GM19397 (cell line): ENCODE data around the gene ADORA2A.

Experiments
- ATAC-seq: cut with Tn5 transposase; IDR thresholded peaks from one replicate; pipeline ENCODE4 v1.9.1; 2021; ENCODE audit warnings: mild to moderate bottlenecking, moderate library complexity; ENCODE audit not compliant: unreplicated experiment

The ADORA2A gene

DNA sequence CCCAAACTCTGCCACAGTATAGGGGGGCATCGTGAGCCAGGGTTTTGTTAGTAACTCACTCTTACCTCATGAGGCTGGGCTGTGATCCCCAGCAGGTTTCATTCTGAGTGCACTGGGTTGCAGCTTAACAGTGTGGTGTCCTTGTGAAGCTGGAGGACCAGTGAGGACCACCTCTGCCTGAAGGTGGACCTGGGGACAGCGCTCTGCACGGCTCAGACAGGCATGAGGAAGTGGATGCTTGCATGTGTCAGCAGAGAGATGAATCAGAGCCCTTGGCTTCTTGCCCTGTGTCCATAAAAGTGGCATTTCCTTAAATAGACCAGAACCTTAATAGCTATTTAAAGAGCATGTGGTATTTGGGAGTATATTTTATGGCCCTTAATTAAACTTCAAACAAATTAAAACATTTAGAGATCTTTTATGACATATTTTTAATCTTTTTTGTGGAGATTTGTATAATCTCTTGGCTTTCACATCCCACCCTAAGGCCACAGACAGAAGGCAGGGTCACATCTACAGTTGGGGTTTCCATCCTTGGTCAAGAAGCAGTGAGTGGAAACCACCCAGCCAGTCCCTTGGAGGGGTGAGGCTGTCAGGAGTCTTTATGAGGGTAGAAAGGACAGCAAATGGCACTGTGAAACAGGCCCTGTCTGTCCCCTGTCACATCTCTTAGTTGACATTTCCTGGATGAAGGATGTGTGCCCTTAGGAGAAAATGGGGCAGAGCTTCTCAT is 24.8 kb upstream of the ADORA2A start:
- ATAC-seq, result no peak

DNA sequence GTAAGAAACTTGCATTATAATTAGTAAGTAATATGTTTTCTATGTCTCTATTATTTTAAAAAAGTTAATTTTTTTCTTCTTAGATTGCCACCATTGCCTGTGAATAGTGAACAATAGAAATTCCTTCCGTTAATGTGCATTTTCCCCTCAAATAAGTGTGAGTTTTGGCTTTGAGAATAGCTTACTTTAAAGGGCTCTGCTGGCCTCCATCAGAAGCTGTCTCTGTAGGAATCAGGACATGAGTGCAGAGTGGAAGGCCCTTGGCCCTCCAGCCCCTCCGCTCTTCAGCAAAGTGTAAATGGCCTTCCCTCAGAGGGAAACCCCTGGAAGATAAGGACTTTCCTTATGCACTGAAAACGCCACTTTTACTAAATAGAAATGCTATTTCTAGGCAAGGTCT is 24.1 kb upstream of the ADORA2A start:
- no peak for ATAC-seq

GRCh38 chr22:24404561-24405275 is 22.7 kb upstream of the ADORA2A start:
- ATAC-seq, result no peak

GRCh38 chr22:24405631-24406321 is 21.6 kb upstream of the ADORA2A start:
- ATAC-seq, result no peak

- no peak for ATAC-seq
Observed at GRCh38 chr22:24406322-24407277, 20.8 kb upstream of the ADORA2A start.

- no peak for ATAC-seq
Observed at GRCh38 chr22:24407278-24407665, 20.1 kb upstream of the ADORA2A start.

DNA sequence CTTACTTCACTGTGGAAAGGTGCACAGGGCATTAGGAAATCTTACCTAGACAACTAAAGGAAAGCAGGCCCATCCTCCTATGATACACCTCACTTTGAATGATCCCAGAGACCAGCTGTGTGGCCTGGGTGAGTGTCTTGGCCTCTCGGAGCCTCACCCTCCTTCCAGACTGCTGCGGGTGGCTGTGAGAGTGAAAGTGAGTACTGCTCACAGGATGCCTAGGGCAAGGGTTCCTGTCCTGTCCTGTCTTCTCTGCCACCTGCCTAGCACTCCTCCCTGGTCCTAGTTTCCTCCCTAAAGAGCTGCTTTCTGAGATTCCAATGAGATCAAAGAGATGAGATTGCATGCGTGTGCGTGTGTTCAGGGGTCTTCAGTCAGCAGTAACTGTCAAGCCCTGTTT is 19.5 kb upstream of the ADORA2A start:
- no peak for ATAC-seq

DNA sequence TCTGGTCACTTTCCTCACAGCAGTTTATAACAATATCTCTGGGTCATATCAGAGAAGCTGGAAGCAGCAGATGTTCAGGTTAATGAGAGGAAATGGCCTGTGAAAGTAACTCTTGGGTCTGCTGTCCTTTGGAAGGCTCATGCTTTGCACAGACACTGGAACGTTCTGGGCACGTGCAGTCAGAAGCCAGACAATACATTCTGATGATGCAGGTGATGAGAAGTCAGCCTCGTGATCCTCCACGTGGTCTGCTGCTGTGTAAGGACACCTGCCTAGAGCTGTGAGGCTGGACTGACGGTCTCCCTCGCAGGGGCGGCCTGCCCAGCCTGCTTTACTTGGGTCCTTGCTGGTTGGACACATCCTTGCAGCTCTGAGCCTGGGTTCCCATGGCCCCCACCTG is 18.8 kb upstream of the ADORA2A start:
- no peak for ATAC-seq

DNA sequence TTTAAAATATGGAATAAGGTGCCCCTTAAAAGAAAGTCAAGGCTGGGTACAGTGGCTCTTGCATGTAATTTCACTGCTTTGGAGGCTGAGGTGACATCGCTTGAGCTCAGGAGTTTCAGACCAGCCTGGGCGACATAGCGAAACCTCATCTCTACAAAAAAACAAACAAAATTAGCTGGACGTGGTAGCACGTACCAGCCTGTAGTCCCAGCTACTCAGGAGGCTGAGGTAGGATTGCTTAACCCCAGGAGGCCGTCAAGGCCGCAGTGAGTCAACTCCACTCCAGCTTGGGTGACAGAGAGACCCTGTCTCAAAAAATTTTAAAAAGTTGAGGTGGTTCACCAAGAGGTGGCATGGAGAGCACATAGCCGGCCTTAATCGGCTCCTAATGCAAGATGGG is 17.7 kb upstream of the ADORA2A start:
- ATAC-seq, result no peak

- ATAC-seq, result no peak
Observed at GRCh38 chr22:24410110-24410856, 17.1 kb upstream of the ADORA2A start.

GRCh38 chr22:24411256-24412004 is 16.0 kb upstream of the ADORA2A start:
- ATAC-seq, result no peak

DNA sequence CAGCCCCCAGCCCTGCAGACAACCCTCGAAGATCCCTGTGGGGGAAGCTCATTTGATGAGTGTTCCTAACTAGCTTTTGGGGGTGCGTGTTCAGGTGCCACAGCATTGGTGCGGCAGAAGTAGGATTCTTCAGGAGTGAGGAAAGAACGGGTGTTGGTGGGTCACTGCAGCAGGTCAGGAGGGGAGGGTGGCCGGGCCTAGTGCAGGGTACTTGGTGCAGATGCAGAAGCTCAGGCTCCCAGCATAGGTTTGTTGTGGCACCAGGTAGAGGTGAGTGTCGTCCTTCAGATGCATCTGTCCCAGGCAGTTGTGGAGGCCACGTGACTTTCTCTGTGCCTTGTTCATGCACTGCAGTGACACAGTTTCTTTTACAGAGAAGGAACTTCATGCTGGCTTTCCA is 15.1 kb upstream of the ADORA2A start:
- ATAC-seq, result no peak

DNA sequence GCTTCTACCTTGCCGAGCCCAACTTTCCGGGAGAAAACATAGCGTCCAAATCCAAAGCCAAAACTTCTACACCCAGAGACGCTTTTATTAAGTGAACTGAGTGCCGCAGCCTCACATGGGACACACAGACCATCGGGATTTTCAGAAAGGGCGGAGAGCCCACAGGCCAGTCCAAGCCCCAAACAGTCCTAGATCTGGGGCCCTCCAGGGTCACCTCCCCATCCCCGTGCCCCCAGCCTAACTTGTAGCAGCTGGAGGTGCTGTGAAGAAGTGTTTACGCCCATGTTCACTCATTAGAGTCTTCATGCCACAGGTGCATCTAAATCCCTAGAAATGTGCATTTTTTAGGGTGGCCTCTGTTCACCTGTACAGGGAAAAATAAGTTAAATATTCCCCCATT is 14.1 kb upstream of the ADORA2A start:
- no peak for ATAC-seq

DNA sequence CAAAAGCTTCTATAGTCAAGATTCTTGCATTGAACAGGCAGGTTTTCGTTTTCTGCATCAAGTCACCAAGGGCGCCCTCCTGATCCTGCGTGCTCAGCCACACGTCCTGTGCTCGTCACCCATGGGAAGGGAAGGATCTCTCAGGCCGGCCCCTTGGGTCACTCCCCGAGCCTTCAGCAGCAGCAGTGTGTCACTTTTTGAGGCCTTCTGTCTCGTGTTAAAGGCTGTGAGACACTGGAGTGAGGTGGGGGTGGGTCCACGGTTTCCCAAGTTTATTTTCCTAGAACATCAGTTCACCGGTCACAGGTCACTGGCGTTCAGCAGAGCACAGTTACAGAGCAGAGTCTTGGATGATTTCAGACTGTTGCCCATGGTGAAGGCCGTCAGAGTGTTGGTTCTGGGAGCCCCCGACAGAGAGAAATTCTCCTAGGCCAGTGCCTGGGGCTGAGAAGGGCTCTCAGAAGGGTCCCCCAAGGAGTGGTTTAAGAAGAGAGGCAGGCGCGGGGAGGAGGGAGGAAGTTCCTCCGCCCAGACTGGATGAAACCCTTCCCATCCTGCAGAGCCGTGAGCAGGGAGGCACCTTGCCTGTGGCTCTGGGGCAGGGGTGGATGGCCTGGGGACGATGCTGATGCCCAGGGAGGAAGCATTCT is 13.5 kb upstream of the ADORA2A start:
- ATAC-seq, result no peak

GRCh38 chr22:24414523-24414922 is 12.9 kb upstream of the ADORA2A start:
- ATAC-seq, result no peak

DNA sequence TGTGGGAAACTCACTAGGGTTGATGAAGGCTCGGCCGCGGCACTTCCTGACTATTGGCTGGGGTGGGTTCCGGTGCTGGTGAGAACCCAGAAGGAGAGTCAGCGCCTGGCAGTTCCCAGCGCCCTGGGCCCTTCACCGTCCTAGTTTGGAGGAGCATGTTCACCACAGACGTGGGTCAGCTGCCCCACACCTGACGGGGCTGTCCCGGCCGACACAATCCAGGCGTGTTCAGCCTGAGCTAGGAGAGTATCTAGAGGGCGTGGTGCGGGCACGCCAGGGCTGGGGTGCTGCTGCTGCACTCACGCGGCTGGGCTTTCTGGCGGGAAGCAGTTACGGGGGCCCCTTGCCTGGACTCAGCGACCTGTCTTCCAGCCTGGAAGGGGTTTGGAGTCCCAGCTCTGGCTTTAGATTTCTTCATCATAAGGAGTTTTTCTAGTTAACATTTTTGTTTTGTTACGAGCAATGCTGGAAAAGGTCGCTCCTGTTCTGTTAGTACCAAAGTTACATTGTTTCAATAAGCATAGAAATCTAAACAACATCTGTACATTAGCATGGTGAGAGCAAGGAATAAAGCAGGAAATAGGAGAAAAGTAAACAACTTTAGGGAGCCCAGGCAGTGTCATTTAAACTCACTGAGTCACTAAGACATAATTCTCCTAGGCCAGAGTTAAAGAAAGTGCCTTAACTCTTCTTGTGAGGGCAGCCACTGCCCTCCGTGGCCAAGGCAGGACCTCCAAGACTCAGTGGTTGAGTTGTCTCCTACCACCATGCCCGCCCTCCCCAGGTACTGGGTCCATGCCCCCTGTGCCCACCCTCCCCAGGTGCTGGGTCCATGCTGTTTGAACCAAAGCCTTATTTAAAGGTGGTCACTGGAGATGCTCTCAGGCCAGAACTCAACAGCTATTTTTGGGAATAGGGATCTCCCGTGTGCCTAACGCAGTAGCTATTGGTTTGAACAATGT is 12.1 kb upstream of the ADORA2A start:
- ATAC-seq, result no peak

GRCh38 chr22:24416095-24416494 is 11.3 kb upstream of the ADORA2A start:
- ATAC-seq, result no peak

DNA sequence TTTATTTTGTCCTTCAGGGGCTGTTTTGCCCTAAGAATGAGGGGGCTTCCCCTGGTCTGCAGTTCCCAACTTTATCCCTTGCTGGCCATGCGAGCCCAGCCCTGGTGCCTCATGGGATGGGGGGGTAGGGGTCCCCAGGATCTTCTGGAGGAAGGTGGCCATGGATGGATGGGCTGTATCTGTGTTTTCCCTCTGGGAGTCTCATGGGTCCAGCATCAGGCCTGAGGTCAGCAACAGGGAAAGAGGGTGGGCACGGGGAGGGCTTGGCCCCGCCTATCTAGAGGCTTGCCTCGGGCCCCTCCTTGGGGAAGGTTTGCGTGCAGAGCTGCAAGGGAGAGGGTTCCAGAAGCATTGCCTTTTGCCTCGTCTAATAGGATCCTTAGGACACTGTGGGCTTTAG is 10.8 kb upstream of the ADORA2A start:
- ATAC-seq, result no peak
